ENCODE measurements around the gene INAFM2.
A peak's percentile ranks its signal among the peaks of the same experiment; 100 is the strongest.

INAFM2 gene

DNA sequence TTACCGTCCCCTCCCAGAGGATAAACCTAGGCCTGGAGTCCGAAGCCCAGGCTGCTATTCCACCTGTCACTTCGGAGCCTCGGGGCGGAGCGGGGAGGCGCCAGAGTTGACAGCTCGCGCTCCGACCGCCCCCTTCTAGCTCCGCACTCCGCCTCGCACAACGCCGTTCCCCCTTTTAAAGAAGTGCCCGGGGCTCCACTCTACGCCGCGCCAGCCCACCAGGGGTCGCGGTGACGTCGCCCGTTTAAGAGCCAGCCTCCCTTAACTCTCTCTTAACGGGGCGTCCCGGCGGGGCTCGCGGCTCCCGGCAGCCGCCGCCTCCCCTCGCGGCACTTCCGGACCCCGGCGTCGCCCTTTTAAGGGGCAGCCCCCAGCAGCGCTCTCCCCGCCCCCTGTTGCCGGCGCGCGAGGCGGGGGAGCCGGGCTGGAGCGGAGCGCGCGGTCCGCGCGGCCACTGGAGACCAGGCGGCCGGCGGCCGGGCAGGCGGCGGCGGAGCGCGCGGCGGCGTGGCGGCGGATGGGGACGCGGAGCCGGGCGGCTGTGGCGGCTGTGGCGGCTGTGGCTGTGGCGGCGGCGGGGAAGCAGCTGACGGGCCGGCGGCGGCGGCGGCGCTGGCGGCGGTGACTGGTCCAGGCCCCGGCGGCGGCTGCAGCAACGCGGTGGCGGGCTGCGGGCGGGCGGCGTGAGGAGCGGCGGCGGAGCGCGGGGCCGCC lies at the start of gene INAFM2:
TSS of gene INAFM2 (plus strand) at position 454 of the 714 bp plus-strand sequence. CDS start 364 bp downstream, outside the sequence.
- peak; percentile 82 for DNase-seq

- peak; percentile 25 for DNase-seq
Measured at GRCh38 chr15:40274350-40275274, 48.9 kb upstream of the INAFM2 start.

GRCh38 chr15:40275523-40275922 lies 48.0 kb upstream of the INAFM2 start:
- no peak for DNase-seq

DNA sequence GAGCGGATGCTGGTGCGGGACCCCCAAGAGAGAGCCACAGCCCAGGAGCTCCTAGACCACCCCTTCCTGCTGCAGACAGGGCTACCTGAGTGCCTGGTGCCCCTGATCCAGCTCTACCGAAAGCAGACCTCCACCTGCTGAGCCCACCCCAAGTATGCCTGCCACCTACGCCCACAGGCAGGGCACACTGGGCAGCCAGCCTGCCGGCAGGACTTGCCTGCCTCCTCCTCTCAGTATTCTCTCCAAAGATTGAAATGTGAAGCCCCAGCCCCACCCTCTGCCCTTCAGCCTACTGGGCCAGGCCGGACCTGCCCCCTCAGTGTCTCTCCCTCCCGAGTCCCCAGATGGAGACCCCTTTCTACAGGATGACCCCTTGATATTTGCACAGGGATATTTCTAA lies 47.5 kb upstream of the INAFM2 start:
- DNase-seq: no peak

GRCh38 chr15:40276927-40277326 lies 46.6 kb upstream of the INAFM2 start:
- no peak for DNase-seq

DNA sequence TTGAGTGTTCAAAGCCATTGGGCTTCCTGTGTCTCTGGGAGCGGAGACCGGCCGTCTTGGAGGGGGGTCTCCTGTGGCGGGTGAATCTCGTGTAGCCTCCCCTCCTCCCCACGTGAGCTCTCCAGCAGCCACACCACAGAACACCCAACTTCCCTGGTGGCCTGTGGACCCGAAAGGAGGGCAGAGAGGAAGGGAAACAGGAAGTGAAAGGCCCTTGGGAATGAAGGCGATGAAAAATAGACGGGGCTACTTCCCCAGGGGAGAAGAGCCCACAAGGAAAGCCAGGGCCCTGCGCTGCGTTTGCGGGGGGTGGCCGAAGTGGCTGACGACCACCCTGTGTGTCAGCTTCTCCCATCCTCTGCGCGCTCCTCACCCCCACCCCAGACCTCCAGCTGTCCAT lies 46.0 kb upstream of the INAFM2 start:
- DNase-seq: no peak

DNA sequence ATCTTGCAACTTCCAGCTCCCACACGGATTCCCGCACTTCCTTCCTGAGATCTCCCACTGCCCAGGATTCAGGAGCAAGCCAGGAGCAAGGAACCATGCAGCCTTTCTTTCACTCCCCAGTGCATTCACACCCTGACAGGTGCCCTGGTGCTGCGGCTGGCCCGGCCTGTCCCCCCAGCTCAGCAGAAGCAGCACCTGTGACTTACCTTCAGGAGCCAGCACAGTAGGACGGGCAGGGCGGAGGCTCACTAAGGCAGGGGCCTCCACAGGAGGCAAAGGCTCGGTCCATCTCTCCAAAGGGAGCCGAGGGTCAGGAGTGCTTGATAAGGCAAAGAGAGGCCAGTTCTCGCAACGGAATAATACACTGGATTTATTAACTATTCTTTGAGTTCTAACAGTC lies 45.5 kb upstream of the INAFM2 start:
- DNase-seq: no peak

- DNase-seq: no peak
Measured at GRCh38 chr15:40279437-40280141, 43.9 kb upstream of the INAFM2 start.

- no peak for DNase-seq
Measured at GRCh38 chr15:40280260-40281056, 43.0 kb upstream of the INAFM2 start.

- DNase-seq: no peak
Measured at GRCh38 chr15:40281057-40281800, 42.3 kb upstream of the INAFM2 start.

DNA sequence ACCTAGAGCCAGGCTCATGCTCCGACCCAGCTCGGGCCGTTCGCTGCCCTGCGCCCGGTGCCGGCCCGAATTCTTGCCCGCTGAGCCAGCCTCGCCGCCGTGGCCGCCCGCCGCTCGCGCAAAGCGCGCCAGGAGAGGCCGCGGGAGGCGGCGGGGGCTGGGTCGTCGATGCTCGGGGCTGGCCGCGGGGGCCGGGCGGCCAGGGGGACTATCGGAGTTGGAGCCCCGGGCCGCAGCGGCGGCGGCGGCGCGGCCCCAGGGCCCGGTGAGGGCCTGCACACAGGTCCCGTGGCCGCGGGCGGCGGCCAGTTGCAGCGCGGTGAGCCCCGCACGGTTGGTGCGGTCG lies 41.7 kb upstream of the INAFM2 start:
- no peak for DNase-seq

DNA sequence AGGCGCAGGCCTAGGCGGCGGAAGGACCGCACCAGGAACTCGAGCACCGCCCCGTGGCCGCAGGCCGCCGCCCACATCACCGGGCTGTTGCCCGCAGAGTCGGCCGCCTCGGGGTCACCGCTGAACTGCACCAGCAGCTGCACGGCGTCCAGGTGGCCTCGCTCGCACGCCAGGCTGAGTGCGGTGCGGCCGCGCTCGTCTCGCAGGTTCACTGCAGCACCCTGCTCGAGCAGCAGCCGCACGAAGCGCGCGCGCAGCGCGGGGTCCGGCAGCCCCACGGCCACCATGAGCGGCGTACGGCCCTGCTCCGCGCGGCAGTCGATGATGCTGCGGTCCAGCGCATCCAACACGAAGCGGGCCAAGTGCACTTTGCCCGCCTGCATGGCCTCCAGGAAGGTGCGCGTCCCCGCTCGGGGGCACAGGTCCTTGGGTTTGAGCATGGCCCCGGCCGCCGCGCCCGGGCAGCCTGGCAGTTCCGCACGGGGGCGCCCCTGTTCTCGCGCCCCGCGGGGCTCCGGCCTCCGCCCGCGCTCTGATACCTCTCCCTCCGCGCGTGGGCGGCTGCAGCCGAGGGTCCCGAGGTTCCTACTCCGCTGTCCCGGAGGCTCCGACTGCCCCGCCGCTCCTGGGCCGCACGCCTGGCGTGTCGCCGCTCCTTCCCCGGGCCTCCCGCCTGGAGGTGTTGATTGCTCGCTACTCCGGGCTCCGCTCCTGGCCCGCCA lies 41.2 kb upstream of the INAFM2 start:
- DNase-seq: no peak

DNA sequence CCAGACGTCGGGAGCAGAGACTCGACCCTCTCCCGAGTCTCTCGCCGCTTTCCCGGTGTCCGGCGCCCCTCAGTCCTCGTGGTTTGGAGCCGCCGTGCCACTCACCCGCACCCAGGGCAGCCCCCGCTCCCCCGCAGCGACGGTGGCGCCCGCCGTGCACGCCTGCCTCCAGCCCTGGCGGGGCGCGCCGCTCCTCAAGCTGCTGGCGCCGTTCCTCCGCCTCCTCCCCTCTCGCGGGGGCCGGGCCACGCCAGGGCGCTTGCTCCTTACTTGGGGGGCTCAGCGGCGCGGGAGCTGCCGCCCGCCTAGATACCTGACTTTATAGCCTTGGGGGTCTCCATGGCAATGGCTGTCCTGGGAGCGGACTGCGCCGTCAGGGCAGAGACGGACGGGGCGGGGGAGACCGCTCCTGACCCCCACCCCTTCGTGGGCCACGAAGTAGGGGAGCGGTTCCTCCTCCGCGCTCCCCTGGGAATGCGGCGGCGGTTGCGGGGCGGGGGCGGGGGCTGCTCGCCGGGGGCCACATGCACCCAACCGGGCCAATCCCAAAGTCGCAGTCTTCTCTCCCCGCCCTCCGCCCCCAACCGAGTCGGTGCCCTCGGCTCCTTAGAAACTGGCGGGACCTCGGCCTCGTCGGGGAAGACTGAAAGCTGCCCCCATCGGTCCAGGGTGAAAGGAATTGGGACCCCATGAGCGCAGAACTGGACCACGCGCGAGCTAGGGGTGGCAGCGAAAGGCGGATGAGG lies 40.5 kb upstream of the INAFM2 start, which contains the start of gene ANKRD63:
TSS of gene ANKRD63 (minus strand) at position 196 of the 746 bp plus-strand sequence. CDS start 478 bp downstream, outside the sequence.
- no peak for DNase-seq

DNA sequence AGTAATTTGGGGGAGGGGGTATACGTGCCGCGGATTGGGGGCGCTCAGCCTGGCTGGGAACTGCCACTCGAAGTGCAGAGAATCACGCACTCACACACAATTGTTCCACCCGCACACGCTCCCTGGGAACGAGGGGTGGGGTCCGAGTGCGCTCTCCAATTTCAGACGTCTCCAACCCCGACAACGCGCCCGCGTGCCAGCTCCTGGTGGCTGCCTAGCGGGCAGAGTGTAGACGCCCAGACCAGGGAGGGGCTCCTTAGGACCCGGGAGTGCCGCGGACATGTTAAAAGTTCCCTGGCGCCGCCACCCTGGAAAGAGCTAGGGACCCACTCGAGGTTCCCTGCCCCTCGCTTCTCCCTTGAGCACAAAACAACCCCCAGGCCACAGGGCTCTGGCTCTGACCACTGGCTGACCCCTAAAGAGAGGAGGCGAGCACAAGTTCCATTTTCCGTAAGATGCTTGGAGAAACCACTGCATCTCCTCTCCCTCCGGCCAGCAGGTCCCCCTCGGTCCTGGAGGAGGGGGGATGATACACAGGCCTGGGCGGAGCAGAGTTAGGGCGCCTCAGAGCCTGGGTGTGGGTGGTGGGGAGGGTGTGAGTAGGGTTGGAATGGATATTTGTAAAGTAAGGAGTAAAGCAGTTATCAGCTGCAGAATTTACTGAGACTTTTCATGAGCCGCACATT lies 39.7 kb upstream of the INAFM2 start:
- no peak for DNase-seq

DNA sequence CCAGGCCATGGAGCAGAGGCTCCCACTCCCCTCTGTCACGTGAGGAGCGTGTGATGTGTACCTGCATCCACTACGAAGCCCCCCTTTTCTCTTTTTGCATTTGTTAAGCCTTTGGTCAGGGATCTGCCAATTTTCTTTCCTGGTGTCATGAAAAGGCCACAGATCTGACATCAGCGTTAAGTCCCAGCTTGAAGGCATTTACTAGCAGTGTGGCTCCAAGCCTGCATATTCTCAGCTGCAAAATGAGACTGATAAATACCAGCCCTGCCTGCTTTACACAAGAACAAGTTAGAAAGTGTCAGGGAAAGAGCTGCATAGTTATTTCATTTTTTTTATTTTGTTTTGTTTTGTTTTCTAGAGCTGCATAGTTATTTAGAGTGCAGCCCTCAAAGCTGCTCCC lies 38.3 kb upstream of the INAFM2 start:
- no peak for DNase-seq

- no peak for DNase-seq
Measured at GRCh38 chr15:40285554-40286011, 37.9 kb upstream of the INAFM2 start.

DNA sequence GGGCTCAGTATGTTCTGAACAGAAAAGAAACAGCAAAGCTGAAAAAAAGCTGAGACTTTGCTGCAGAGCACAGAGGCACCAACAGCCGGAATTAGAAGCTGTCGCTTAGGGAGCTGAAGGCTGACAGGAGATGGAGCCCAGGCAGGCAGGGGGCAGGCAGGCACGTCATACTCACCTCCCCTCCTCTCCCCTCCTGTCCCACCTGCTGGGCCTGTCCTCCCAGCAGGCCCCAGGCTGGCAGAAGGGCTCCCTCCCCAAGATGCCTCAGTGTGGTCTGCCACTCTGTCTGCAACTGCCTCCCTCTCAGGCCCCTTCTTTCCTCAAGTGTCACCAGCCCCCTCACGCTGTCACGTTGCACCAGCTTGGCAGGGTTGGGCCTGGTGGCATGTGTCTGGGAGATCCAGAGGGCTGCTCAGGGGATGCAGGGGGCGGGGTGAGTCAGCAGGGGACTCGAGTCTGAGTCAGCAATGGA lies 37.4 kb upstream of the INAFM2 start:
- DNase-seq: no peak

DNA sequence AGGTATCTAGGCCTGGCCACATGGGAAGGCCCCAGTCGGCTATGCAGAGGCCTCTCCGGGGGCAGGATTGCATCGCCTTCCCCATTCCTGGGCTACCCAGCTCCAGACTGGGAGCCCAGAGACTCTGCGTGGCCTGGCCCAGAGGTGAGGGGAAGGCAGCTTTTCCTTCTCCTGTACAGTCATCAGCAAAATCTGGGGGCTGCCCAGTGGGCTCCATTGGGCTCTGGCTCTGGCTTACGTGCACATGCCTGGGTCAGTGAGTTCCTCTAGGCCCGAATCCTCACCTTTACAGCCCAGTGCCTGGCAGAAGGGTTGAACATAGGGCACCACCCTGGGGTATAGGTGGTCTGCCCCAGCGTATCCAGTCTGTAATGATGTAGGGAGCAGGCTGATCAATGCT lies 36.7 kb upstream of the INAFM2 start:
- DNase-seq: no peak

DNA sequence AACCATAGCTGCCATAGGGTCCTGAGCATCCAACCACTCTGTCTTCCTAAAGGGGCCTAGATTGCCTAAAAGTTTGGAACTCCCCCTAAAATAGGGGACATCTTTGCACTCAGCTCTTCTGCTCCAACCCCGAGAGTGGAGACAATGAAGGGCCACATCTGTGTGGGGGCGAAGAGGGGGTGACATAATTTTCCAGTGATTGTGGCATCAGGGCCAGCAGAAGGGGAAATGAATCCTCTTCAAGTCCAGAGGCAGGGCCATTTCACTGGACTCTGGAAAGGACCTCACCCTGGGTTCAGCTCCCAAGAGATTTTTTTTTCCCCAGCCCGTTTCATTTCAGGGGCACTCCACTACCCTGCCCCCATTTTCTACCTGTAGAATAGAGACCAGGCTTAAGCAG lies 36.0 kb upstream of the INAFM2 start:
- DNase-seq: no peak

- DNase-seq: no peak
Measured at GRCh38 chr15:40287968-40288367, 35.5 kb upstream of the INAFM2 start.

All from NCI-H446 treated with DMSO at 0.1 percent for 48 hours (cell line).